ENCODE measurements around the gene SLC39A11. TPM values are rescaled to one million over a fixed set of nuclear protein-coding genes. Genes with fewer than 3 reads are reported as not detected.

SLC39A11 gene
- total RNA-seq, 1 experiment from 2014 or later = 15.2 TPM

- H3K4me3 Mint-ChIP-seq = no peak overlapping the region
- Histone ChIP-seq H3K4ac (ENCODE audit: low read depth, low read length) (no peak overlapping the region), H3K56ac (ENCODE audit: insufficient read length, low read depth, low read length) (no peak overlapping the region), H3K79me2 (ENCODE audit: insufficient read depth, low read length) (no peaks in the 10 kb centered on the region), H3K23ac (ENCODE audit: insufficient read length, low read depth, low read length) (no peak overlapping the region), H3K4me2 (ENCODE audit: insufficient read depth, insufficient read length, low read length) (no peak overlapping the region), H3K9me3 (ENCODE audit: control insufficient read depth, low read depth, low read length) (no peaks in the 10 kb centered on the region), H4K5ac (ENCODE audit: insufficient read length, low read depth, low read length) (no peak overlapping the region), H2AFZ (ENCODE audit: low read length) (no peak overlapping the region), H4K91ac (ENCODE audit: insufficient read length, low read depth, low read length) (no peak overlapping the region), H3K18ac (ENCODE audit: insufficient read length, low read depth, low read length) (no peak overlapping the region), H3K23me2 (ENCODE audit: insufficient read length, low read depth, low read length, poor library complexity, severe bottlenecking) (no peaks in the 10 kb centered on the region), H3K9ac (ENCODE audit: extremely low read depth, insufficient read length, low read length) (no peak overlapping the region), H3K27me3 (ENCODE audit: insufficient read depth, low read length) (no peaks in the 10 kb centered on the region), H3T11ph (ENCODE audit: low read length) (no peak overlapping the region), H4K8ac (replicated peaks; ENCODE audit: insufficient read length, low read depth, low read length) (no peak overlapping the region), H3K79me1 (ENCODE audit: insufficient read depth, low read depth, low read length, poor library complexity, severe bottlenecking) (no peaks in the 10 kb centered on the region), H2BK15ac (ENCODE audit: low read depth, low read length) (no peak overlapping the region), H3K14ac (ENCODE audit: insufficient read depth, low read length) (no peak overlapping the region), H2BK5ac (ENCODE audit: insufficient read length, low read length) (no peak overlapping the region), H3K4me1 (ENCODE audit: insufficient read depth, low read length) (no peaks in the 10 kb centered on the region), H2AK5ac (ENCODE audit: insufficient read length, low read length) (no peak overlapping the region), H2BK120ac (ENCODE audit: low read depth, low read length, poor library complexity, severe bottlenecking) (no peak overlapping the region), H2BK20ac (ENCODE audit: low read depth, low read length, poor library complexity, severe bottlenecking) (no peak overlapping the region), H2BK12ac (ENCODE audit: insufficient read length, low read depth, low read length) (no peak overlapping the region), H4K20me1 (ENCODE audit: control insufficient read depth, insufficient read depth, insufficient read length) (no peaks in the 10 kb centered on the region), H3K27ac (ENCODE audit: insufficient read length, low read depth, low read length) (no peak overlapping the region)
- H3K27ac Mint-ChIP-seq = no peak overlapping the region
- DNase-seq = no peak
- peaks cover 20 to 21% of the 10 kb centered on the region in 2 experiments for H3K4me1 Mint-ChIP-seq
- no peak for TF ChIP-seq CTCF (conservative IDR thresholded peaks at IDR 0.05)
- WGBS (ENCODE audit: extremely low coverage, insufficient read length, low lambda C conversion rate) = no CpG with 5 or more reads among the region's 5 CpGs
- H3K36me3 Mint-ChIP-seq (ENCODE audit: insufficient read depth in 1 of 3, low read depth in 3 of 3) = peaks cover 0 to 7% (median 0%) of the 10 kb centered on the region in 3 experiments; a peak in 4 of 7 replicates
- peaks cover 6 to 8% of the 10 kb centered on the region in 2 experiments; a peak in 4 of 5 replicates for H3K9me3 Mint-ChIP-seq
- H3K27me3 Mint-ChIP-seq (ENCODE audit: low read depth) = no peaks in the 10 kb centered on the region
Measured at GRCh38 chr17:72969293-72969906, 123.1 kb downstream of the SLC39A11 start.
